Brain microvascular endothelial cell (primary cell): ENCODE results near the gene QRICH1.

ENCODE experiments used
- DNase-seq: peaks from one replicate; pipeline ENCODE4 v3.0.0-alpha.2; 2020
- H3K27ac ChIP-seq: fragments of 250-450 bp; sonication (Bioruptor Pico); 2 replicates; pipeline ENCODE4 v1.5.1; 2020; ENCODE audit warnings: mild to moderate bottlenecking, moderate library complexity
- H3K27me3 ChIP-seq: fragments of 250-450 bp; sonication (Bioruptor Pico); replicated peaks from 2 replicates; pipeline ENCODE4 v1.5.1; 2020; ENCODE audit warnings: mild to moderate bottlenecking
- H3K36me3 ChIP-seq: fragments of 250-450 bp; sonication (Bioruptor Pico); replicated peaks from 2 replicates; pipeline ENCODE4 v1.5.1; 2020; ENCODE audit warnings: mild to moderate bottlenecking
- H3K4me3 ChIP-seq: 2 replicates; pipeline ENCODE4 v1.5.1; 2011; ENCODE audit warnings: low read depth, mild to moderate bottlenecking, control low read depth, low read length, moderate library complexity
- CTCF ChIP-seq: IDR thresholded peaks from 2 replicates; pipeline ENCODE4 v1.5.1; 2011; ENCODE audit warnings: low read depth, mild to moderate bottlenecking, moderate library complexity, low read length, control low read depth, inconsistent platforms; ENCODE audit errors: missing control alignments
- in situ Hi-C: cut with HindIII; loops from 2 replicates; pipeline ENCODE4 v1.10.0; 2017; ENCODE audit warnings: low sequenced_read_pairs, low pct_ligation_motif_present

QRICH1 gene

GRCh38 chr3:49122022-49122421 is 28.2 kb upstream of the QRICH1 start:
- in situ Hi-C loops: no loop called here
- no peak for TF ChIP-seq CTCF
- no peak overlapping the region for H3K27ac ChIP-seq
- H3K4me3 ChIP-seq: no peak overlapping the region
- no peak for DNase-seq
- H3K36me3 ChIP-seq: peaks cover 72% of the 10 kb centered on the region
- no peaks in the 10 kb centered on the region for H3K27me3 ChIP-seq

- Histone ChIP-seq H3K27me3 (no peaks in the 10 kb centered on the region), H3K27ac (peak overlapping the region; percentile 84), H3K36me3 (peaks cover 71% of the 10 kb centered on the region), H3K4me3 (peak overlapping the region; percentile 96)
- in situ Hi-C loops: no loop called here
- DNase-seq: no peak
- no peak for TF ChIP-seq CTCF
Observed at GRCh38 chr3:49121132-49121736, 27.4 kb upstream of the QRICH1 start.

DNA sequence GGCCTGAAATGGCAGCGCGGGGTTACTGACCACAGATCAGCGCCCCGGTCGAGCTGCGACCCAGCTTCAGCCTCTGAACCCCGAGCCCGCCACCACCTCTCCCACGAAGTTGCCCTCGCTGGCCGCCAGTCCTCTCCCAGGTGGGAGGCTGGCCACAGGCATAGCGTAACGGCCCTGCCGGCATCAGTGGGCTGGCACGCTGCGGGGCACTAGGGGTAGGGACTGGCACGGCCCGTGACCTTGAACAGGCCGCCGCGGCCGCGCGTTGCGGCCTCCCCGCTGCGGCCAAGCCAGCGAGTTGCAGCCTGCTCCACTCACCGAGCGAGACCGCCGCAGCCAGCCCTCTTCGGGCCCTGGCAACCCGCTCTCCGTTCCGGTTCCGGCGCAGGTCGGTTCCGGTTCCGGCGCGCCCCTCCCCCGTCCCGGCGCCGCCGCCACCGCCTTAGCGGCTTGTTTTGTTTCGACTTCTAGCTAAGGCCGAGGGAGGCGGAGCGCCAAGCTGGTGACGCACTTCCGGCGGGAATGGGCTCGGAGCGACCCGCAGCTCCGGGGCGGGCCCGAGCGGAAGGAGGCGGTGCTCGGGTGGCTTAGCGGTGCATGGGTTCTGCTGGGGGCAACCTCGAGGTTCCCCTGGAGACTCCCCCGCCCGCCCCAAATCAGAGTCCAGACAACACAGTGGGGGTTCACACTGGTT is 26.7 kb upstream of the QRICH1 start, which contains the start of gene USP19:
Gene USP19 (minus strand): TSS at position 386 of the 694 bp plus-strand sequence. CDS start 1,678 bp downstream, outside the sequence.
- no peak for TF ChIP-seq CTCF
- in situ Hi-C loops: no loop called here
- peak within 1 kb of the TSS; percentile 96 for H3K4me3 ChIP-seq
- peak within 1 kb of the TSS; percentile 84 for H3K27ac ChIP-seq
- DNase-seq: peak; percentile 81
- H3K27me3 ChIP-seq: no peaks in the 10 kb centered on the region
- peaks cover 71% of the 10 kb centered on the region for H3K36me3 ChIP-seq

DNA sequence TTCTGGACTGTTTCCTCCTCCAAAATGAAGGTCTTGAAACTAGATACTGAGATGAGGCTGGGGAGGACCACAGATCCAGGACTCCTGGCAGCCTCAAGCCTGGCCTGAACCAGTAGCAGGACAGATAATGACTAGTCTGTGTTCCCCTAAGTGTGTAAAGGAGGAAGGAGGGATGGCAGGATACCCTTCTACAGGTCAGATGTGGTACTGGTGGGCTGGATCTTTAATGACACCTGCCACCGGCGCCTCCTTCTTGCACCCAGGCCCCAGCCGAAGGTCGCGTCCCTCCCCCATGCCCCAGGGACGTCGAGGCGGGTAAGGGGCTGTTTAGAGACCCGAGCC is 26.2 kb upstream of the QRICH1 start:
- no peaks in the 10 kb centered on the region for H3K27me3 ChIP-seq
- peak overlapping the region; percentile 96 for H3K4me3 ChIP-seq
- H3K27ac ChIP-seq: peak overlapping the region; percentile 84
- DNase-seq: no peak
- H3K36me3 ChIP-seq: peaks cover 71% of the 10 kb centered on the region
- in situ Hi-C loops: no loop called here
- no peak for TF ChIP-seq CTCF

GRCh38 chr3:49119439-49119838 is 25.6 kb upstream of the QRICH1 start:
- in situ Hi-C loops: no loop called here
- no peak for DNase-seq
- Histone ChIP-seq H3K36me3 (peaks cover 71% of the 10 kb centered on the region), H3K27me3 (no peaks in the 10 kb centered on the region), H3K27ac (peak overlapping the region; percentile 84), H3K4me3 (peak overlapping the region; percentile 96)
- TF ChIP-seq CTCF: no peak
